Iris pigment epithelial cell (primary cell): ENCODE measurements around the gene NT5DC3.

ENCODE experiments used
- DNase-seq: peaks from one replicate; pipeline ENCODE4 v3.0.0-alpha.2; 2011; ENCODE audit warnings: low read depth

Gene NT5DC3

GRCh38 chr12:103840876-103841689 is at the start of gene NT5DC3:
Gene NT5DC3 (minus strand): TSS chr12:103841234. CDS start chr12:103841156, 78 bp downstream.
- DNase-seq: peak; percentile 81

GRCh38 chr12:103887738-103888137 is 46.7 kb upstream of the NT5DC3 start:
- DNase-seq: no peak

- DNase-seq: no peak
Measured at GRCh38 chr12:103886195-103886797, 45.3 kb upstream of the NT5DC3 start.

GRCh38 chr12:103884316-103884715 is 43.3 kb upstream of the NT5DC3 start:
- peak; percentile 79 for DNase-seq

GRCh38 chr12:103883908-103884307 is 42.9 kb upstream of the NT5DC3 start:
- DNase-seq: no peak

DNA sequence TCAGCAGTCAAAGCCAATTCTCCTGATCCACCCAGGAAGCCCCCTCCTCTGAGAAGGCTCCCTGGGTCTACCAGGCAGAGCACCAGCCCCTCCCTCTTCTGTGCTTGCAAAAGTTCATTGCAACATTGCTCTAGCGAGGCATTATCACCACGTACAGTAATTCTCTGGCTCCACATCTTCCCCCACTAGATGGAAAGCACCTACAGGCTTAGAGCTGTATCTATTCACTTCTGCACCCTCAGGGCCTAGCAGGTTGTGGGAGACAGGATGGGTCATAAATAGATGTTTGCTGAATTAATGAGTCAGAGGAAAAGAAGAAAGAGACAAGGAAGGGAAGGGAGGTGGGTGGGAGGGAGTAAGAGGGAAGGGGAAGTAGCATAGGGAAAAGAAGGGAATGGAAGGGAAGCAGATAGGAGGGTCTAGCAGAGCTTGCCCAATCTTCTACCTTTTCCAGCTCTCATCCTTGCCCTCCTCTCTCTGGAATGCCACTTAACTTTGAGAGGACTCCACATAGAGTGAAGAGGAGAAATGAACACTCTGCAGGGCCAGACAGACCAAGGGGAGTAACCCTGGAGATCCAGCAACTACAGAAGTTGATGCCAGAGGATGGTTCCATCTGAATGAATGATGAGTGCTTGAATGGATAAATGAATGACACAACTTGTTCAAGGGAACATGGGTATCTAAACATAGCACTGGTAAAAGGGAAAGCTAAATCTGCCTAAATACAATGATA is 42.0 kb upstream of the NT5DC3 start:
- peak; percentile 23 for DNase-seq

- DNase-seq: no peak
Measured at GRCh38 chr12:103881261-103881660, 40.2 kb upstream of the NT5DC3 start.

GRCh38 chr12:103880299-103881142 is 39.5 kb upstream of the NT5DC3 start:
- peak; percentile 17 for DNase-seq

GRCh38 chr12:103879878-103880277 is 38.8 kb upstream of the NT5DC3 start:
- DNase-seq: no peak

- DNase-seq: no peak
Measured at GRCh38 chr12:103879048-103879692, 38.1 kb upstream of the NT5DC3 start.

DNA sequence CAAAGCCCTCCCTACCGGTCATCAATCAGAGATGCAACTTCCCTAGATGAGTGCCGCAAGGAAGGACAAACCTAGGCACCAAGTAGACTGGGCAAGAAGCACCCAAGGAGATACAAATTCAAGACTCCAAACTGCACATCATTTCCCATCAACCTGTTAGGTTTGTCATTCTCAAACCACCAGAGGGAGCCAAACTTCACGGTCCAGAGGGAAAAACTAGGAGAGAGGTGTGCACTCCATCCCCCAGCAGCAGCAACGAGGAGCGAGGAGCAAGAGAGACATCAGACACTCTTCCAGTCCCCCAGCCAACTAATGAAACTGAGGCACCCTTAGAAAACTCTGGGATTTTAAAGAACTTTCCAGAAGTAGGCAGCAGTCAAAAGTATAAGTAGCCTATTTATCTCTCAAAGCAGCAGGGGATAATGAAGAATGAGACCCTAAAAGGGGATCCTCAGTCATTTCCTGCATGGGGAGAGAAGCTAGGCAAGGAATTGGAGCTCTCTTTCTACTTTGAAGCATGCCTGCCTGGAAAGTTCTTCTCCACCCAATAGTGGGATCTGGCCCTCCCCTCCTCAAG is 37.0 kb upstream of the NT5DC3 start:
- peak; percentile 67 for DNase-seq

GRCh38 chr12:103877288-103877687 is 36.3 kb upstream of the NT5DC3 start:
- no peak for DNase-seq

GRCh38 chr12:103875666-103876065 is 34.6 kb upstream of the NT5DC3 start:
- DNase-seq: no peak

DNA sequence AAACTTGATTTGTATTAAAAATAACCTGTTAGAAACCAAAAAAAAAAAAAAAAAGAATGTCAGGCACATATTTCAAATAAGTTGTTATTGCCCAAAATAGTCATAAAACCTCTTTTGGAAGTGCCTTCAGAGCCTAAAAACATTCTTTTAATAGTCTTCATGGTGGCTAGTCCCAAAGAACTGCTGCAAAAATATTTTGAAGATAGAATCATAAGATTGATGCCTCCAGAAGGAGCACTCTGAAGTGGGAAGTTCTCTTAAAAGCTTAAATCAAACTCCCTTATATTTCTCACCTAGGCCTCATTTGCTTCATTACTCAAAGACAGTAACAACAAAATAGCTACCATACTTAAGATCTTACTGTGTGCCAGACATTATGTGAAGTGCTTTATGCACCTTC is 27.2 kb upstream of the NT5DC3 start:
- no peak for DNase-seq

DNA sequence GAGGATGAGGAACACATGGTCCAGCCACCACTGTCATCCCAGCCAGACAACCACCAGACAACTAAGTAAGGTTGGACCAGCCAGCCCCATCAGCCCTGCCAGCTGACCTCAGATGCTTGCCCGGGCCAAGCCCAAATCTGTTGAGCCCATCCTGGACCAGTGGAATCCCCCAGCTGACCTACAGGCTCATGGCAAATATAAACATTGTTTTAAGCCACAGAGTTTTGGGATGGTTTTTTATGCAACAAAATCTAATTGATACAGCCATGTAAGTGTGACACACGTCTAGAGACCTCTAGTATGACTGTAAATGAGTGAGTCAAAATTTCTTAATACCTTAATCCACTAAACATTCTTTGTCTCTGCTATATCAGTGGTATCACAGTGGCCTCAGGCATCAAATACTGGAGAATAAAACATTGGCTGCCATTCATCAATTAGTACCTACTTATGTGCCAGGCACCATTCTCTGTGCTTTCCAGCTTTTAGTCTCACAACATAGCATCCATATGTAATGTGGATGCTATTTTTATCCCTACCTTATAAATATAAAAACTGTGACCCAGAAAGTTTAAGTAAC is 24.2 kb upstream of the NT5DC3 start:
- DNase-seq: no peak

GRCh38 chr12:103864710-103865109 is 23.7 kb upstream of the NT5DC3 start:
- no peak for DNase-seq

GRCh38 chr12:103858953-103859601 is 18.0 kb upstream of the NT5DC3 start:
- DNase-seq: peak; percentile 99

GRCh38 chr12:103858335-103858734 is 17.3 kb upstream of the NT5DC3 start:
- DNase-seq: no peak

DNA sequence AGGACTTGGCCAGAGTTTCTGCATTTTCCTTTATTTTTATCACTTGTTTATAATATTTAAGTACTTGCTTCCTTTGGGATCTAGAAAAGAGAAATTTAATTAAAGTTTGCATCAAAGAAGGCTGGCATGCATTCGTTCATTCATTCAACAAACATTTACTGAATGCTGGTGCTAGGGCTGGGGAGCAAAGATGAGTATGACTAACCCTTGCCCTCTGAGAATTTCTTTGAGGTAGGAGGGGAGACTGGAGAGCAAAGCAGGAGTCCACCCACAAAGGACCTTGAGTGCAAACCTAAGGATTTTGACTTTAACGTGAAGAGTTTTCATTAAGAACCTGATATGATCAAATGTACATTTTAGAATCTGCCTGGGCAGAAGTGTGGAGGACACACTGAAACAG is 16.1 kb upstream of the NT5DC3 start:
- no peak for DNase-seq
